Lung microvascular endothelial cell (primary cell): ENCODE measurements around the gene PTPRZ1. TPM values are rescaled to one million over a fixed set of nuclear protein-coding genes. Genes with fewer than 3 reads are reported as not detected.

Experiments
- DNase-seq, 2 donors: peaks; one replicate each; pipeline versions ENCODE4 v3.0.0 to v3.0.0-alpha.2; 2010; ENCODE audit warnings: low read depth in 2 of 2
- total RNA-seq: library from RNA; depleted of rRNA; stranded (reverse); fragments of >200 nt; gene quantifications from 2 replicates; pipeline ENCODE4 v1.2.1, GENCODE V29; 2014

Gene PTPRZ1
- total RNA-seq, 1 donor from 2014 or later = not detected

- DNase-seq = no peak
Measured at GRCh38 chr7:121890833-121891232, 17.9 kb downstream of the PTPRZ1 start.

GRCh38 chr7:121891731-121892130 lies 18.8 kb downstream of the PTPRZ1 start:
- no peak for DNase-seq

- no peak for DNase-seq
Measured at GRCh38 chr7:121901026-121901425, 28.1 kb downstream of the PTPRZ1 start.

GRCh38 chr7:121904120-121904519 lies 31.2 kb downstream of the PTPRZ1 start:
- DNase-seq = no peak

- DNase-seq = no peak
Measured at GRCh38 chr7:121908042-121908441, 35.1 kb downstream of the PTPRZ1 start.

- no peak for DNase-seq
Measured at GRCh38 chr7:121909716-121910345, 36.9 kb downstream of the PTPRZ1 start.

GRCh38 chr7:121913947-121914675 lies 41.1 kb downstream of the PTPRZ1 start:
- no peak for DNase-seq

- no peak for DNase-seq
Measured at GRCh38 chr7:121914676-121915279, 41.8 kb downstream of the PTPRZ1 start.

- DNase-seq = no peak
Measured at GRCh38 chr7:121916211-121916610, 43.2 kb downstream of the PTPRZ1 start.

- DNase-seq = no peak
Measured at GRCh38 chr7:121919986-121920385, 47.0 kb downstream of the PTPRZ1 start.

- DNase-seq = no peak
Measured at GRCh38 chr7:121924269-121925186, 51.6 kb downstream of the PTPRZ1 start.

- no peak for DNase-seq
Measured at GRCh38 chr7:121931149-121931902, 58.4 kb downstream of the PTPRZ1 start.

- no peak for DNase-seq
Measured at GRCh38 chr7:121932768-121933167, 59.8 kb downstream of the PTPRZ1 start.

GRCh38 chr7:121936951-121937623 lies 64.1 kb downstream of the PTPRZ1 start:
- DNase-seq = no peak

- DNase-seq = no peak
Measured at GRCh38 chr7:121938429-121938996, 65.6 kb downstream of the PTPRZ1 start.

GRCh38 chr7:121940918-121941317 lies 68.0 kb downstream of the PTPRZ1 start:
- no peak for DNase-seq

- DNase-seq = no peak
Measured at GRCh38 chr7:121941830-121942229, 68.9 kb downstream of the PTPRZ1 start.

GRCh38 chr7:121945066-121945465 lies 72.1 kb downstream of the PTPRZ1 start:
- no peak for DNase-seq

GRCh38 chr7:121945480-121946236 lies 72.7 kb downstream of the PTPRZ1 start:
- no peak for DNase-seq
